Progenitor cell of endocrine pancreas (in vitro differentiated cells): ENCODE measurements around the gene CD63. TPM values are rescaled to one million over a fixed set of nuclear protein-coding genes. Genes with fewer than 3 reads are reported as not detected.

ENCODE experiments used
- DNase-seq: peaks from one replicate; pipeline ENCODE4 v3.0.0; 2021; ENCODE audit warnings: low spot score; ENCODE audit not compliant: unreplicated experiment
- H3K27ac Mint-ChIP-seq: 2 replicates; pipeline ENCODE4 v1.8.0; 2021; ENCODE audit warnings: mild to moderate bottlenecking, moderate library complexity, mixed read lengths
- H3K27me3 Mint-ChIP-seq: 2 replicates; pipeline ENCODE4 v1.8.0; 2021; ENCODE audit warnings: mixed read lengths
- H3K36me3 Mint-ChIP-seq: 2 replicates; pipeline ENCODE4 v1.8.0; 2022; ENCODE audit warnings: mixed read lengths; ENCODE audit not compliant: insufficient read depth
- H3K4me1 Mint-ChIP-seq: 2 replicates; pipeline ENCODE4 v1.8.0; 2021; ENCODE audit warnings: low read depth, mixed read lengths
- H3K4me3 Mint-ChIP-seq: 2 replicates; pipeline ENCODE4 v1.8.0; 2021; ENCODE audit warnings: low read depth, mild to moderate bottlenecking, moderate library complexity, mixed read lengths
- H3K9me3 Mint-ChIP-seq: 2 replicates; pipeline ENCODE4 v1.8.0; 2021; ENCODE audit warnings: low read depth, mixed read lengths
- CTCF ChIP-seq: fragments of 200-600 bp; sonication (generic); IDR thresholded peaks from one replicate; pipeline ENCODE4 v1.5.0; 2021; ENCODE audit warnings: antibody characterized with exemption, mild to moderate bottlenecking; ENCODE audit not compliant: unreplicated experiment
- total RNA-seq: library from RNA; stranded (reverse); gene quantifications from 2 replicates; pipeline ENCODE4 v1.2.1, GENCODE V29; 2021

The CD63 gene
- total RNA-seq, 1 donor from 2014 or later: 407 TPM

DNA sequence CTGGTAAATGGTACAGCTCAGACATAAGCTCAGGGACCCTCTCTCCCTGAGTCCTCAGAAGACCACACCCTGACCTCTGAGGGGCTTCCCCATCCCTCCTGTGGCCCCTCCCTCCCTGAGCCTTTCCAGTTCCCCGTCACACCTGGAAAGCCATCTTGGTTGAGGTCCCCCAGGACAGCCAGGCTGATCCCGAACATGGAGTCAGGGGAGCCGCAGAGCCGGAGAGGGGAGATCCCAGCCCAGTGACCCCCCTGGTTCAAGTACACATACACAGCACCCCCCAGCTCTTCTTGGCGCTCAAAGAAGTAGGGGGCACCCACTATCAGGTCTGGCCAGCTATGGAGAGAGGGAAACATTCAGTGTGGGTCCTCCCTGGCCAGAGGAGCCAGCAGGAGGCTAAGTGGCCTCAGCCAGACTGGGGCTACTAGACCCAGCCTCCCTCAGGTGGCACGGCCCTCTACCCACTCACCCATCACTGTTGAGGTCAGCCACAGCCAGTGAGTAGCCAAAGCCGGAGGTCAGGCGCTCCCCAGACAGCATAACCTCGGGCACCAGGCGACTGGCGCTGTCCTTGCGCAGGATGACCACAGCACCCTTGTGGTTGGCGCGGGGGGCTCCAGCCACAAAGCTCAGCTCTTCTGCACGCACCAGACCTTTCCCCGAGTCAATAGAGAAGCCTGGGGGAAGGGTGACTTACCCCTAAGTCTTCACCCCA is 30.4 kb downstream of the CD63 start:
- Mint-ChIP-seq H3K27me3 (peaks cover 42% of the 10 kb centered on the region), H3K27ac (no peak overlapping the region), H3K36me3 (no peaks in the 10 kb centered on the region), H3K9me3 (no peaks in the 10 kb centered on the region), H3K4me1 (no peaks in the 10 kb centered on the region), H3K4me3 (no peak overlapping the region)
- TF ChIP-seq CTCF: no peak
- DNase-seq: no peak

GRCh38 chr12:55697686-55698085 is 31.1 kb downstream of the CD63 start:
- no peaks in the 10 kb centered on the region for H3K36me3 Mint-ChIP-seq
- no peaks in the 10 kb centered on the region for H3K4me1 Mint-ChIP-seq
- H3K27ac Mint-ChIP-seq: no peak overlapping the region
- H3K4me3 Mint-ChIP-seq: no peak overlapping the region
- H3K9me3 Mint-ChIP-seq: no peaks in the 10 kb centered on the region
- no peak for TF ChIP-seq CTCF
- H3K27me3 Mint-ChIP-seq: peaks cover 35% of the 10 kb centered on the region
- no peak for DNase-seq

- no peaks in the 10 kb centered on the region for H3K36me3 Mint-ChIP-seq
- no peak overlapping the region for H3K4me3 Mint-ChIP-seq
- no peak for DNase-seq
- H3K4me1 Mint-ChIP-seq: no peaks in the 10 kb centered on the region
- no peak for TF ChIP-seq CTCF
- H3K27me3 Mint-ChIP-seq: peaks cover 31% of the 10 kb centered on the region
- H3K9me3 Mint-ChIP-seq: no peaks in the 10 kb centered on the region
- no peak overlapping the region for H3K27ac Mint-ChIP-seq
These were observed 31.9 kb downstream of the CD63 start for GRCh38 chr12:55696796-55697462.

GRCh38 chr12:55696141-55696540 is 32.7 kb downstream of the CD63 start:
- peaks cover 23% of the 10 kb centered on the region for H3K27me3 Mint-ChIP-seq
- H3K4me3 Mint-ChIP-seq: no peak overlapping the region
- H3K36me3 Mint-ChIP-seq: no peaks in the 10 kb centered on the region
- no peak overlapping the region for H3K27ac Mint-ChIP-seq
- TF ChIP-seq CTCF: no peak
- no peak for DNase-seq
- no peaks in the 10 kb centered on the region for H3K9me3 Mint-ChIP-seq
- no peaks in the 10 kb centered on the region for H3K4me1 Mint-ChIP-seq

DNA sequence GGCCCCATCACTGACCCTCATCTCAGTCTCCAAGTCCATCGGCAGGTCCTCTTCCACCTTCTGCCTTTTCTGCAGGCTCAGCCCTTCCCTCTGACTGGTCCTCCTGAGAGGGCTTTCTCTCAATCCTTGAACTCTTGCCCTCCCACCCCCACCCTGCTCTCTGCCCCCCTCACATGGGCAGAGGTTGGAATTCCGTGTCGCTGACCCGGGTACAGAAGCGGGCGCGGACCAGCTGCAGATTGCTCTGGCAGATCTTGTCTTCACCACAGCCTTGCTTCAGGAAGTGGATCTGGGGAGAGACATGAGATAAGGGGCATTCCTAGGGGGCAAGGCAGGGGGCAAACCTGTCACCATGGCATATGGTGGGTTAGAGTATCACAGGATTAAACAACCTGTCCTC is 33.5 kb downstream of the CD63 start:
- Mint-ChIP-seq H3K9me3 (no peaks in the 10 kb centered on the region), H3K4me1 (no peaks in the 10 kb centered on the region), H3K36me3 (no peaks in the 10 kb centered on the region), H3K27ac (no peak overlapping the region), H3K27me3 (peaks cover 21% of the 10 kb centered on the region), H3K4me3 (no peak overlapping the region)
- DNase-seq: no peak
- no peak for TF ChIP-seq CTCF
